SU-DHL-6 (cell line): ENCODE measurements around the gene SMYD4.

Source experiments
- EZH2phosphoT487 ChIP-seq: fragments of 200-600 bp; sonication (generic), shearing (Covaris generic); conservative IDR thresholded peaks from 2 replicates; pipeline ENCODE4 v1.6.1; 2018; ENCODE audit warnings: mild to moderate bottlenecking, antibody characterized with exemption, low read length, moderate library complexity, mixed read lengths
- TF ChIP-seq, protein P1 (sequence below): fragments of 200-600 bp; sonication (generic); IDR thresholded peaks from one replicate; pipeline ENCODE4 v1.5.1; 2017; ENCODE audit warnings: antibody characterized with exemption, mild to moderate bottlenecking, low read length, moderate library complexity; ENCODE audit not compliant: insufficient read depth, poor library complexity, severe bottlenecking

DNA sequence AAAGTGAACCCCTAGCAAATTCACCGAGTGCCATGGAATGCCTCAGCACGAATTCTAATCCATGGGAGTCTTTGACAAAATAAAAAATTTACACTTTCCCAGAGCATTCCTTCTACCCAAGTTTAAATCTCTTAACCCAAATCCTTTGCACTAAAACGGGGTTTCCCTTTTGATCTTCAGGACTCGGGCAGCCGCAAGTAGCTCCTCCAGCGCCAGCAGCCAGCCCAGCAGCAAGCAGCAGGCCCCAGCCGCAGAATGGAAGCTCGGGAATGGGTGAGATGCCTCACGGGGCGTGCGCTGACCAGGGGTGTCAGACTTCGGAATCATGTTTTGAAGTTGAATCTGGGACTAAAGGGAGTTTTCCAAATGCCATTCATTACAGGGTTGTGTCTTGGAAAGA lies 42.6 kb upstream of the SMYD4 start:
- TF ChIP-seq, protein P1, sequence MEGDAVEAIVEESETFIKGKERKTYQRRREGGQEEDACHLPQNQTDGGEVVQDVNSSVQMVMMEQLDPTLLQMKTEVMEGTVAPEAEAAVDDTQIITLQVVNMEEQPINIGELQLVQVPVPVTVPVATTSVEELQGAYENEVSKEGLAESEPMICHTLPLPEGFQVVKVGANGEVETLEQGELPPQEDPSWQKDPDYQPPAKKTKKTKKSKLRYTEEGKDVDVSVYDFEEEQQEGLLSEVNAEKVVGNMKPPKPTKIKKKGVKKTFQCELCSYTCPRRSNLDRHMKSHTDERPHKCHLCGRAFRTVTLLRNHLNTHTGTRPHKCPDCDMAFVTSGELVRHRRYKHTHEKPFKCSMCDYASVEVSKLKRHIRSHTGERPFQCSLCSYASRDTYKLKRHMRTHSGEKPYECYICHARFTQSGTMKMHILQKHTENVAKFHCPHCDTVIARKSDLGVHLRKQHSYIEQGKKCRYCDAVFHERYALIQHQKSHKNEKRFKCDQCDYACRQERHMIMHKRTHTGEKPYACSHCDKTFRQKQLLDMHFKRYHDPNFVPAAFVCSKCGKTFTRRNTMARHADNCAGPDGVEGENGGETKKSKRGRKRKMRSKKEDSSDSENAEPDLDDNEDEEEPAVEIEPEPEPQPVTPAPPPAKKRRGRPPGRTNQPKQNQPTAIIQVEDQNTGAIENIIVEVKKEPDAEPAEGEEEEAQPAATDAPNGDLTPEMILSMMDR, result no peak
- TF ChIP-seq EZH2phosphoT487, result no peak
